ENCODE data around the gene ARMC3.
"Not testable (repeated sequence)": the region's sequence is repeated elsewhere in the genome, so short reads cannot be mapped to it uniquely, and the experiment has no call there.

ARMC3 gene

GRCh38 chr10:23055424-23056185, 127.8 kb downstream of the ARMC3 start:
- no peak for DNase-seq

- no peak for DNase-seq
Measured at GRCh38 chr10:23056186-23056579, 128.3 kb downstream of the ARMC3 start.

- DNase-seq: no peak
Measured at GRCh38 chr10:23058366-23058765, 130.5 kb downstream of the ARMC3 start.

- no peak for DNase-seq
Measured at GRCh38 chr10:23060918-23061317, 133.1 kb downstream of the ARMC3 start.

DNA sequence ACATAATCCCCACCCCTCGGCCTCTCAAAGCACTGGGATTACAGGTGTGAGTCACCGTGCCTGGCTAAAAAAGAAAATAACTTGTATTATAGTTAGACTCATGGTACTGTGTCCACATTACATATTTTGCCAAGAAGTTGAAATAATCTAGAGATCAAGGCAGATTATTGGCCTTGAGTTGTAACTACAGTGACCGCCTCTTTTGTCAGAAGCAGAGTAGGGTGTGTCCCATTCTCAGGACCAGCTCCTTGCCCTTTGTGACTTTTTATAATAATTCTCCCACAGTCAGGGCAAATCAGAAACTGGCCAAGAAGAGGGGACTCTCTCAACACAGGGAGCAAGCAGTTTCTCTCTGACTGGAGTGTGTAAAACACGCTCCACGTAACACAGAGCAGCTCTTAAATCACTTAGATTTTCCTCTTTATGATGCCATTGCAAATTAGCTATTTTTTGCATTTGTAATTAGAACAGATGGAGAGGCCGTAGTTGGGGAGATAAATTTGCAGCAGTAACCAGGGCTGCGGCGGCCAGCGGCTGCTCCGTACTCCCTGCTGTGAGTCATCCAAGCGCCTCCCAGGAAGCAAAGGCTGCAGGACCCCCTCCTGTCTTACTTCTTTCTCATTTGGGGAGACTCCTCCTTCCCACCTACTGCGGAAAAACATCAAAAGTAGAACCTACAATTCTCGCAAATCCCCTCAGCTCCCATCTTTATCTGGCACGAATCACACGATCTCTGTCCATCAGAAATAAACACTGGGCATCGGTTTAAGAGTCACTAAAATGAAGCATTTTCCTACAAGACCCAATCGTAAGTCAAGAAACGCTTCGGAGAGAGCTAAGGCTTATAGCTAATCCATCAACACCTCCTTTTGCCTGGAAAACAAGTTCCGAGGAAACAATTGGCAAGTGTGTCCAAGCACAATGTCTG, 135.5 kb downstream of the ARMC3 start:
- no peak for DNase-seq

DNA sequence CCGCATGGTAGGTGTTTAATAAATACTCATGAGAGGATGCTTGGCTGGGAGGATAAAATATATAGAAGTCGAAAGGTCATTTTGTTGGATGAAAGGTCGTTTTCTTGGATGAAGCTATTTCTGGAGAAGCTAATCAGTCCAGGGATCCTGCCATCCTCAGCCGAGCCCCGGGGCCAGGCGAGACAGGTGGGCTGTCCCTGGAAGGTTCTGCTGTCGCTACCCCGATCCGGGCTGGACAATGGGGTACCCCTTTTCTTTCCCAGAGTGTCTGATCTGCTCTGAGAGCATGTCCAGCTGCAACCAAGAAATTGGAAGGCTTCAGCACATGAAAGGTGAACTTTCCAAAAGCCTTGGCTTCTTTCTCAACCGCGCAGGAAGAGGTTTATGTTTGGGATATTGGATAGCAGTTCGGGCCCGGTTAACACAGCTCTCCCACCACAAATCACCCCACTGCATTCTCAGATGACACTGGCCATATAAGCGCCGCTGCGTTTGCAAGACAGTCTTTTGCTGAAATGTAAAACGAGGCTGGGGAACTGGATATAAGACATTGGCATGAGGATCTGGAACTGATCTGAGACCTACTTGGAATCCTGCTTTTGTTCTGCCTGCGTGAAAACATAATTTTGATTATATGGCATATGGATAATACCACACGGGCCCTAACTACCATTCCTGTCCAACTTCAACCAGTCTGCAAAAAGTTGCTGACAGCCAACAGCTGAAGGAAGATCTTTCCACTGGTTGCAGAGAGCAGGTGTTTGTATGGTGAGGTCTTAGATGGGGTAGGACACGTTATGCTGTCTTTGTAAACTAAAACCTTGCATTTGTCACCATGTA, 136.3 kb downstream of the ARMC3 start:
- DNase-seq: no peak

GRCh38 chr10:23064813-23065114, 136.9 kb downstream of the ARMC3 start:
- not testable (repeated sequence) for DNase-seq

DNA sequence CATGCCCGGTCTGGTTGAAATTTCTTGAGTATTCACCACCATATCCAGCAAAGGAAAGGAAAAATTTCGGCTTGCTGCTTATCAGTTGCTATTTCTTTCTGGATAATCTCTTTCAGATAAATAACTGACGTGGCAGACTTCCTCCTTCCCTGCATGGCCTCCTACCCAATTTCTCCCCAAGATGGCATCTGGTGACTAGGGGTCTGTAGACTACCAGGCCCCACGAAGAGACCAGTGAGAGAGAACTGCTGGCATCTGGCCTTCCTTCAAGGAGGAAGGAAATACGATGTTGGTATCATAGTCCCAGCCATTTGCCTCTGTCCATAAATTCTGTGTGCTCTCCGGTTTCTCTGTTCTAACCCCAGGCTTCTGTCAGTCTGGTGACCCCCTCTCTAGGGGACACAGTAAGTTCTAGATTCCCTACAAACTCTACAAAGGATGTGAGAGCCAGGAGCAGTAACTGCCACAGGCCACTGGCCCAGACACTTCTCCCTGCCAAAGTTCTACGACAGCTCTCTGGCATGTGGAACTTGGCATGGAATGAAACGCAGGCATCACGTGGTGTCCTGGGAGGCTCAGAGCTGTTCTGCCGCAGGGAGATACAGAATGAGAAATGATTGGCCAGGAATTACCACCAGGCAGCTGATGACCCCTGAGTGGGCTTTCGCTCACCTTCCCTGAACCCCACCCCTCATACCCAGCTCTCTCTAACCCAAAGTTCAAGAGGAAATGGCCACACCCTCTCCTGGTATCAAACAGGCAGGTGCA, 137.5 kb downstream of the ARMC3 start:
- no peak for DNase-seq

- no peak for DNase-seq
Measured at GRCh38 chr10:23067337-23067736, 139.5 kb downstream of the ARMC3 start.

- peak; percentile 85 for DNase-seq
Measured at GRCh38 chr10:23067939-23068775, 140.3 kb downstream of the ARMC3 start.

DNA sequence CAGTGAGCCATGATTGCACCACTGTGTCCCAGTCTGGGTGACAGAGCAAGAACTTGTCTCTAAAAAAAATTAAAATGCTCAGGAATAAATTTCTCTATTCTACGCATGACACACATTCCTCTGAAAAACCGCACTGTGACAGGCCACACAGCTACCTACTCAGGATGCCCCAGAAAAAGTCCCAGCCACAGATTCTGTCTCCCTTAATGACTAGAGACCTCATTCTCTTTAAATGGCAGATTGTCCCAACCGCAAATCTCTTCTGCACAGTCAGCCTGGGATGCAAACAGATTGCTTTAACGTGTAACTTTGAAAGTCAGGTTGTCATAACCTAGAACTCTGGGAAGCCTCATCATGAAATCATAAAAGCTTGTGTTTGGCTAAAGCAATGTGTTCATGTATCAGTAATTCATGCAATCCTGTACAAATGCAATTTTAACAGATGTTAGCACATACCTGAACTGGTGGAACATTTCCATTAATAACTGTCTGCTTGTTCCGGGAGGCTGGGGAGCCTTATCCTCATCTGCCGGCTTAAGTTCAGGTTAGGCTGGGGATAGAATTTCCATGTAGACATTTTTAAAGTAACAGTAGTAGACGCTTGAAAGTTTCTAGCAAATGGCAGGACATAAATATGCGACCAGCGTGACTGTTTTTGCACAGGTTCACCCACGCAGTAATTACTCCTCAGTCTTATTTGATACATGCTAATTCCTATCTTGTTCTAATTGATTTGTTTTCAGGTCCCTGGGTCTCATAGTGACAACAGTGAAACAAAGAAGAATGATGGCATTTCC, 141.4 kb downstream of the ARMC3 start:
- DNase-seq: no peak

GRCh38 chr10:23070092-23070912, 142.4 kb downstream of the ARMC3 start:
- not testable (repeated sequence) for DNase-seq

DNA sequence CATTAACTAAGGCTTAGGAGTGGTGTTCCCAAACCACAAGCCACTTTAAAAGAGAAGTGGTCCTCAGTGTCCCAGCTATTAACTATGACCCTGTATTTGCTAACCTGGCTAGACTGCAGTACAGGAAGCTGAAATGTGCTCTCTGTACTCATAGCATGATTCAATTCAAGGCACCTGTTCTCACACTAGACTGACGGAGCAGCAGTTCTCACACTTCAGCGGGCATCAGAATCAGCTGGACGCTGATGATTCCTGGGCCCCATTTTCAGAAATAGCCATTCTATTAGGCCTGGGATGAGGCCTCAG, 143.0 kb downstream of the ARMC3 start:
- no peak for DNase-seq

- not testable (repeated sequence) for DNase-seq
Measured at GRCh38 chr10:23072593-23072992, 144.7 kb downstream of the ARMC3 start.

- DNase-seq: no peak
Measured at GRCh38 chr10:23073527-23073926, 145.7 kb downstream of the ARMC3 start.

- DNase-seq: no peak
Measured at GRCh38 chr10:23075672-23076071, 147.8 kb downstream of the ARMC3 start.

- no peak for DNase-seq
Measured at GRCh38 chr10:23078114-23078513, 150.3 kb downstream of the ARMC3 start.

DNA sequence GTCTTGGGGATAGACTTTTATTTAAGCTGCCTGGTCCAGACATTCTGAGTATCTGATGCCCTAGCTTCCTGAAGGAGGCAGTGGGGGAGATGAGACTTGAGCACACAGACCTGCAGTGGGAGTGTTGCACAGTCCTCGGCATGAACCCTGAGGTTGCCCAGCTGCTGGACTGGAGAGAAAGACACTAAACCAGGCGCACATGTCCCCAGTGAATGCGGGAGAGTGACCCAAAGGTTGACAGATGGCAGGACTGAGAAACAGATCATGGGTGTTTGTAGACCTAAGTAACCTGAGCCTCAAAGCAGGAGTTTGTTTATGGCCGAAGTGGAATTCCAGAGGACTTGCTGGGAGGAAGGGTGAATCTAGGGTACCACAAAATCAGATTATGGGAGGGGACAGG, 151.8 kb downstream of the ARMC3 start:
- no peak for DNase-seq

GRCh38 chr10:23080262-23080661, 152.4 kb downstream of the ARMC3 start:
- no peak for DNase-seq

DNA sequence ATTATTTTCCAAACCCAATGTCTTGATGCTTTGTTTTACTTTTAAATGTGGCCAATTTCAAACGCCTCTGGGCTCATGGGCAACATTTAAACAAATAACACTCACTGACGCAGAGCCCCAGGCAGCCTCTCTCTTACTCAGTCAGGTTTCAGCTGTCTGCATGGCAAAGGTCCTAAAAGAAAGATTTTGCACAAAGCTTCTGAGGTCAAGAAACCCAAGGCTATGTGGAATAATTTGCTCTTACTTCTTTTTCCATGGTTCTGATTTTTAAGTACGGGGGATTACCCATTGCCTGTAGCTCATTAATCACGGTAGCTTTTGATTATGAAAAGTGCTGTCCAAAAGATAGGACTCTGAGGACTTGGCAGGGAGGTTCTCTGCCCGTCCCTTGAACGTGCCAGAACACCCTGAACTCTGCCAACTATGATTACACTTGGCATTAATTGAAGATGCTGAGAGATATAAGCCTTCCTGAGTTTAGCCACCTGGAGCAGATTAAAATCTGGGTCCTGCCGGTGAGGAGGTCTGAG, 153.4 kb downstream of the ARMC3 start:
- DNase-seq: no peak

Data from activated CD8-positive, alpha-beta memory T cell treated with anti-CD3 and anti-CD28 coated beads for 24 hours (primary cell).